GM12864 (cell line): ENCODE data around the gene RBM18.

Experiments
- DNase-seq: peaks from one replicate; pipeline ENCODE4 v3.0.0-alpha.2; 2011; ENCODE audit warnings: low read depth
- H3K4me3 ChIP-seq: 2 replicates; pipeline ENCODE4 v1.5.1; 2011; ENCODE audit warnings: mild to moderate bottlenecking, low read depth, low read length, control low read depth
- CTCF ChIP-seq: IDR thresholded peaks from 2 replicates; pipeline ENCODE4 v1.5.1; 2011; ENCODE audit warnings: low read depth, mild to moderate bottlenecking, moderate library complexity, low read length, control low read depth, inconsistent platforms; ENCODE audit errors: missing control alignments

Gene RBM18

DNA sequence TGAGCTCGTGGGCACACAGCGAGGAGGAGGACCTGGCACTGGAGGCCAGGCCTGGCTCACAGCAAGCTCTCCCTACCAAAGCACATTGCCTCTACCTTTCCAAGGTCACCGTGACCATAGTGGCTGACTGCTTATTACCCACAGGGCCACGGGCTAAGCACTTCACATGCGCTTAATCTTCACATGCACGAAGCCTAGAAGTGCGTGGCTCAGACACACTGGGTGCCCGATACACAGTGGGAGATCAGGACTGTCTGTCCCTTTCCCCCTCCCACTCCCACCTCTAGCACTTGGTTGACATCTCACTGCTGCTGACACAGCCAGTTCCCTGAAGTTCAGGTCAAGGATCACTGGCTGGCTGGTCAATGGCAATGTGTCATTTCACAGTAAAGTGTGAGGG, 59.5 kb downstream of the RBM18 start:
- TF ChIP-seq CTCF, result no peak
- no peak overlapping the region for H3K4me3 ChIP-seq
- no peak for DNase-seq

DNA sequence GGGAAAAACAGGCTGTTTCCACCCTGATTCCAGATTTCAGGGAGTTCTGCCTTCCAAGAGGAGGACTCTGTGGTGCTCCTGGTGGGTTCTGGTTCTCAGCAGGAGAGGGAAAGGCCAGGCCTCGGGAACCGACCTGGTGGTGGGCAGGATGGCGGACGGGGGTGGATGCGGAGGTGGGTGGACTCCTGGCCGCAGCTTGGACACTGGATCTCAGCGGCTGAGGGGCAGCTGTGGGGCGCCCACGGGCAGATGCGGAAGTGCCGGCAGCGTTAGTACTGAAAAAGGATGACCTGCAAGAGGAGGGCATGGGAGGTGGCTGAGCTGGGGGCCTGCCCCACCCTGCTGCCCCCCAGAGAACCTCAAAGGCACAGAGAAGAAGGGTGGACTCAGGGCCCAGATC, 60.1 kb downstream of the RBM18 start:
- no peak for TF ChIP-seq CTCF
- H3K4me3 ChIP-seq, result no peak overlapping the region
- no peak for DNase-seq

- TF ChIP-seq CTCF, result no peak
- DNase-seq, result no peak
- H3K4me3 ChIP-seq, result no peak overlapping the region
Observed at GRCh38 chr9:122204055-122204454, 60.6 kb downstream of the RBM18 start.

DNA sequence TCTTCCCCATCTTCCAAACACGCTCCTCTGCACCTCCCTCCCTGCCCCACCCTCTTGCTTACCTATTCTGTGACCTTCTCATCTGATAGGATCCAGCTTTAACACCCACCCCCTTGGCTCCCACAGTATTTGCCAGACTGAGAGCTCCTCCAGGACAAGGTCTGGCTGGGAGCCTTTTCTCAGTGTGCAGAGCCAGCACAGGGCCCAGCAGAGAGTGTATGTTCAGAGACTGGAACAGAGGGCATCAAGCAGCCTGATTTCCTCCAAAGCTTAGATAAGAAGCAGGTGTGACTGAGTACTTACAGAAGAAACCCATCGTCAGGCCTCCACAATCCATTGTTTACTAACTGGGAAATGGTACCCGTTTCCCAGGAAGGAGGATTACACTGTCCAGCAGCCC, 62.5 kb downstream of the RBM18 start:
- no peak overlapping the region for H3K4me3 ChIP-seq
- DNase-seq, result no peak
- TF ChIP-seq CTCF, result no peak

DNA sequence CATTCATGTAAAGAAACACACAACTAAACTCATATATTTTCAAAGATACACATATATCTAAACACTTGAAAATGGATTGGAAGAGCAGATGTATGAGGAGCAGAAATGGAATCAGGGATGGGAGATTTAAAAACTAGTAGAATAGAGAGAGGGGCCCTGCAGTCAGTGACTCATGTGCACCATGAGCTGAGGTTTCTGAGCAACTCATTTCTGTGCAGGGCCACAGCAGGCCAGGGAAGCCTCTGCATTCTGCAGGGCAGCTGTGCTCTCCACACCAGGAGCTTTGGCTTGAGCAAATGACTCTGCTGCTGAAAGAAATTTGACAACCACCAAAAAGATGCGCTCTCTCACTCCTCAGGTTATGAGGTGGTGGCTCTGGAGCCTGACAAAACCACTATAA, 63.0 kb downstream of the RBM18 start:
- H3K4me3 ChIP-seq, result no peak overlapping the region
- no peak for DNase-seq
- no peak for TF ChIP-seq CTCF

DNA sequence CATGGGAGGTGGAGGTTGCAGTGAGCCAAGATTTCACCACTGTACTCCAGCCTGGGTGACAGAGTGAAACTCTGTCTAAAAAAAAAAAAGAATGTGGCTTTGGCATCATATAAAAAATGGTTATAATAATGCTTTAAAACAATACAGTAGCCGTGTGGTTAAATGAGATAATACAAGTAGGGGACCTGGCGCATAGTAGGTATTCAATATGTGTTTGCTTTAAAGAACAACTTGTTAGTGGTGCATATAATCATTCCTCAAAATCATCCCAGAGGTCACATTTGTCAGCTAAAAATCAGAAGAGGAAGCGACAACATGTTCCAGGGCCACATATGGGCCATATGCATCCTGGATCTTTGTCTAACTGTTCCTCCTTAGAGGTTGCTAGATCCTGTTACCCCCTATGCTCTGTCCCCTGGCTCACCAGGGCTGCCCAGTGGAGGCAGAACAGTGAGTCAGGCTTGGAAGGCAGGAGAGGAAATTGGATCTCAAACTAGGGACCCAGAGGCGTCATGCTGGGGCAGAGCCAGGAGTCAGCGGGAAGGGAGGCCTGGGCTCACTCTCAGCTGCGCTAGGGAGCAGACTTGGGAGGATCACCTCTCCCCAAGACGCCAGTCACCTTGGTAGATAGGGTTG, 63.6 kb downstream of the RBM18 start:
- no peak for TF ChIP-seq CTCF
- no peak overlapping the region for H3K4me3 ChIP-seq
- no peak for DNase-seq

DNA sequence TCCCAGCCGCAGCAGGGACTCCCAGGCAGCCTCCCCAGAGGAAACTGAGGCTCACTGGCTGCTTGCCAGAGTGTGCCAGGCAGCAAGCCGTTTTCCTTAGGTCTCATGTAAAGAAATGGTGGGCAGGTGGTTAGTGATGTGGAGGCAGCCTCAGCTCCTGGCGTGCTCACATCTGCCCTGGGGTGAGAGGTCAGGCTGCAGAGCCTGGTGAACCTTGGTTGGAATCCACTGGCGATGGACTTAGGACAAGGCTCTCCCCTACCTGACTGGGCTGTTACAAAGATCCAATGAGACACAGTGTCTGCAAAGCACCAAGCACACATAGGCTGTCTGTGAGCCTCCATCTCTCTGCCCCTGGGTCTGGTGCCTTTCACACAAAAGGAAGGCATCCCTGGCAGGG, 66.8 kb downstream of the RBM18 start:
- no peak overlapping the region for H3K4me3 ChIP-seq
- no peak for DNase-seq
- TF ChIP-seq CTCF, result no peak
